Measurements from ENCODE around the gene NINJ1. TPM values are rescaled to one million over a fixed set of nuclear protein-coding genes. Genes with fewer than 3 reads are reported as not detected.
"Not testable (repeated sequence)": the region's sequence is repeated elsewhere in the genome, so short reads cannot be mapped to it uniquely, and the experiment has no call there.

The NINJ1 gene
- total RNA-seq, 4 donors from 2014 or later = 29.5 to 67.7 (median 38.5) TPM

- peaks cover 0 to 2% (median 0%) of the 10 kb centered on the region in 4 donors for H3K36me3 ChIP-seq
- no peaks in the 10 kb centered on the region for H3K27me3 ChIP-seq
- DNase-seq = no peak
- H3K4me1 ChIP-seq = peaks cover 10 to 21% (median 17%) of the 10 kb centered on the region in 4 donors
- TF ChIP-seq POLR2AphosphoS5 (IDR thresholded peaks at IDR 0.05) (no peak), POLR2A (IDR thresholded peaks at IDR 0.05) (no peak), EP300 (IDR thresholded peaks at IDR 0.05; ENCODE audit: low read depth) (no peak), CTCF (IDR thresholded peaks at IDR 0.05) (no peak)
- intact Hi-C loops (cut with DNase I; ENCODE audit: low total_unique reads) = no loop called here
- in situ Hi-C loops (cut with MboI; ENCODE audit: low pct_ligation_motif_present in 1 of 4, low pct_unique_long_range_greater_than_20kb in 1 of 4, low sequenced_read_pairs in 3 of 4) = no loop called here
- H3K4me3 ChIP-seq = no peak overlapping the region
- H3K27ac ChIP-seq = no peak overlapping the region
- 93% methylated on average over 11 to 12 of the region's 12 CpGs for WGBS, 2 donors (ENCODE audit: low coverage in 1 of 2)
- H3K9me3 ChIP-seq = no peaks in the 10 kb centered on the region
These were observed 15.9 kb downstream of the NINJ1 start for GRCh38 chr9:93117924-93118862.

- H3K36me3 ChIP-seq; H3K27ac ChIP-seq; H3K4me3 ChIP-seq; intact Hi-C loops (cut with DNase I; ENCODE audit: low total_unique reads); DNase-seq; H3K9me3 ChIP-seq; H3K27me3 ChIP-seq; in situ Hi-C loops (cut with MboI; ENCODE audit: low pct_ligation_motif_present in 1 of 4, low pct_unique_long_range_greater_than_20kb in 1 of 4, low sequenced_read_pairs in 3 of 4): not testable (repeated sequence)
- peaks cover 10 to 21% (median 17%) of the 10 kb centered on the region in 4 donors for H3K4me1 ChIP-seq
- WGBS, 2 donors (ENCODE audit: low coverage in 1 of 2) = 86 to 89% methylated on average over 4 to 9 of the region's 9 CpGs
These were observed 16.5 kb downstream of the NINJ1 start for GRCh38 chr9:93117521-93117920.

- intact Hi-C loops (cut with DNase I; ENCODE audit: low total_unique reads) = no loop called here
- no peak for TF ChIP-seq CTCF (IDR thresholded peaks at IDR 0.05)
- no peak for TF ChIP-seq EP300 (IDR thresholded peaks at IDR 0.05; ENCODE audit: low read depth)
- TF ChIP-seq POLR2AphosphoS5 (IDR thresholded peaks at IDR 0.05) = peak in 1 of 3 donors; percentile 35
- no peak for TF ChIP-seq POLR2A (IDR thresholded peaks at IDR 0.05)
- in situ Hi-C loops (cut with MboI; ENCODE audit: low pct_ligation_motif_present in 1 of 4, low pct_unique_long_range_greater_than_20kb in 1 of 4, low sequenced_read_pairs in 3 of 4) = no loop called here
- peak; percentile 65 for DNase-seq
- Histone ChIP-seq H3K36me3 (peaks cover 0 to 7% (median 1%) of the 10 kb centered on the region in 4 donors), H3K4me1 (peaks cover 10 to 21% (median 17%) of the 10 kb centered on the region in 4 donors), H3K4me3 (no peak overlapping the region), H3K27ac (peak overlapping the region; percentile 14 to 73 (median 34)), H3K27me3 (no peaks in the 10 kb centered on the region), H3K9me3 (no peaks in the 10 kb centered on the region)
- 80% methylated on average over 2 to 15 of the region's 17 CpGs for WGBS, 2 donors (ENCODE audit: low coverage in 1 of 2)
These were observed 17.7 kb downstream of the NINJ1 start for GRCh38 chr9:93116072-93116961.

GRCh38 chr9:93115486-93116071 is 18.5 kb downstream of the NINJ1 start:
- in situ Hi-C loops (cut with MboI; ENCODE audit: low pct_ligation_motif_present in 1 of 4, low pct_unique_long_range_greater_than_20kb in 1 of 4, low sequenced_read_pairs in 3 of 4) (no loop called here), intact Hi-C loops (cut with DNase I; ENCODE audit: low total_unique reads) (no loop called here)
- DNase-seq = no peak
- H3K36me3 ChIP-seq = peaks cover 0 to 14% (median 3%) of the 10 kb centered on the region in 4 donors
- 41% methylated on average over 3 of the region's 3 CpGs; no CpG with 5 or more reads in 1 of the 2 donors for WGBS, 2 donors (ENCODE audit: low coverage in 1 of 2)
- TF ChIP-seq EP300 (IDR thresholded peaks at IDR 0.05; ENCODE audit: low read depth) (no peak), POLR2AphosphoS5 (IDR thresholded peaks at IDR 0.05) (no peak), CTCF (IDR thresholded peaks at IDR 0.05) (no peak)
- no peaks in the 10 kb centered on the region for H3K27me3 ChIP-seq
- no peaks in the 10 kb centered on the region for H3K9me3 ChIP-seq
- H3K4me3 ChIP-seq = no peak overlapping the region
- H3K27ac ChIP-seq = no peak overlapping the region
- H3K4me1 ChIP-seq = peaks cover 9 to 18% (median 14%) of the 10 kb centered on the region in 4 donors
